ENCODE measurements around the gene CNTNAP2.

The CNTNAP2 gene

GRCh38 chr7:147584771-147585193, 1468.2 kb downstream of the CNTNAP2 start (continued):
- TF ChIP-seq ZNF449 (tag by site-specific recombination; IDR thresholded peaks at IDR 0.05): no peak
- TF ChIP-seq ZFP3 (tag by site-specific recombination; IDR thresholded peaks at IDR 0.05; ENCODE audit: low read depth): no peak

- Histone ChIP-seq H3K4me3 (ENCODE audit: low read depth, low read length) (no peak overlapping the region), H3K4me1 (ENCODE audit: control insufficient read depth, insufficient read depth, low read length) (no peaks in the 10 kb centered on the region), H3K36me3 (ENCODE audit: control insufficient read depth in 2 of 2, insufficient read depth in 1 of 2, low read length in 2 of 2) (no peaks in the 10 kb centered on the region), H3K27ac (ENCODE audit: extremely low read depth, low read depth, low read length) (no peak overlapping the region), H3K9me3 (ENCODE audit: control insufficient read depth, insufficient read depth, low read depth, low read length) (no peaks in the 10 kb centered on the region)
- CTCF ChIA-PET: no interaction called here
- POLR2A ChIA-PET: interaction anchor here (0.7 kb wide), 1 partner anchor 46 kb away, joined by 4 read pairs; no protein-coding TSS in a partner anchor
- TF ChIP-seq ZNF785 (tag by site-specific recombination; IDR thresholded peaks at IDR 0.05): no peak
- no peak for TF ChIP-seq ZBTB6 (tag by site-specific recombination; IDR thresholded peaks at IDR 0.05)
- no peak for TF ChIP-seq BCL6B (tag by site-specific recombination; IDR thresholded peaks at IDR 0.05)
- TF ChIP-seq SETDB1 (IDR thresholded peaks at IDR 0.05; ENCODE audit: insufficient read length, low read length): no peak
- no peak for TF ChIP-seq ZNF155 (tag by site-specific recombination; IDR thresholded peaks at IDR 0.05)
Observed at GRCh38 chr7:147586110-147586509, 1469.5 kb downstream of the CNTNAP2 start.

GRCh38 chr7:147586526-147586925, 1469.9 kb downstream of the CNTNAP2 start:
- Histone ChIP-seq H3K9me3 (ENCODE audit: control insufficient read depth, insufficient read depth, low read depth, low read length) (no peaks in the 10 kb centered on the region), H3K4me1 (ENCODE audit: control insufficient read depth, insufficient read depth, low read length) (no peaks in the 10 kb centered on the region), H3K27ac (ENCODE audit: extremely low read depth, low read depth, low read length) (no peak overlapping the region), H3K4me3 (ENCODE audit: low read depth, low read length) (no peak overlapping the region), H3K36me3 (ENCODE audit: control insufficient read depth in 2 of 2, insufficient read depth in 1 of 2, low read length in 2 of 2) (no peaks in the 10 kb centered on the region)
- POLR2A ChIA-PET: interaction anchor here (0.7 kb wide), 1 partner anchor 45 kb away, joined by 4 read pairs; no protein-coding TSS in a partner anchor
- CTCF ChIA-PET: no interaction called here
- no peak for TF ChIP-seq ZNF518A (tag by site-specific recombination; conservative IDR thresholded peaks at IDR 0.05; ENCODE audit: low read depth)
- no peak for TF ChIP-seq ZNF426 (tag by site-specific recombination; IDR thresholded peaks at IDR 0.05)
- TF ChIP-seq OSR2 (tag by site-specific recombination; IDR thresholded peaks at IDR 0.05): no peak
- no peak for TF ChIP-seq ZNF610 (tag by site-specific recombination; IDR thresholded peaks at IDR 0.05; ENCODE audit: borderline replicate concordance)
- no peak for TF ChIP-seq ZNF513 (tag by site-specific recombination; IDR thresholded peaks at IDR 0.05)
- no peak for TF ChIP-seq ZNF521 (tag by site-specific recombination; IDR thresholded peaks at IDR 0.05)
- no peak for TF ChIP-seq KLF17 (tag by site-specific recombination; IDR thresholded peaks at IDR 0.05)
- TF ChIP-seq ZNF560 (tag by site-specific recombination; IDR thresholded peaks at IDR 0.05; ENCODE audit: borderline replicate concordance): no peak
- TF ChIP-seq ZNF558 (tag by site-specific recombination; IDR thresholded peaks at IDR 0.05): no peak
- TF ChIP-seq ZNF785 (tag by site-specific recombination; IDR thresholded peaks at IDR 0.05): no peak
- TF ChIP-seq ZSCAN18 (tag by site-specific recombination; IDR thresholded peaks at IDR 0.05): no peak
